ENCODE data around the gene C4orf50.

DNA sequence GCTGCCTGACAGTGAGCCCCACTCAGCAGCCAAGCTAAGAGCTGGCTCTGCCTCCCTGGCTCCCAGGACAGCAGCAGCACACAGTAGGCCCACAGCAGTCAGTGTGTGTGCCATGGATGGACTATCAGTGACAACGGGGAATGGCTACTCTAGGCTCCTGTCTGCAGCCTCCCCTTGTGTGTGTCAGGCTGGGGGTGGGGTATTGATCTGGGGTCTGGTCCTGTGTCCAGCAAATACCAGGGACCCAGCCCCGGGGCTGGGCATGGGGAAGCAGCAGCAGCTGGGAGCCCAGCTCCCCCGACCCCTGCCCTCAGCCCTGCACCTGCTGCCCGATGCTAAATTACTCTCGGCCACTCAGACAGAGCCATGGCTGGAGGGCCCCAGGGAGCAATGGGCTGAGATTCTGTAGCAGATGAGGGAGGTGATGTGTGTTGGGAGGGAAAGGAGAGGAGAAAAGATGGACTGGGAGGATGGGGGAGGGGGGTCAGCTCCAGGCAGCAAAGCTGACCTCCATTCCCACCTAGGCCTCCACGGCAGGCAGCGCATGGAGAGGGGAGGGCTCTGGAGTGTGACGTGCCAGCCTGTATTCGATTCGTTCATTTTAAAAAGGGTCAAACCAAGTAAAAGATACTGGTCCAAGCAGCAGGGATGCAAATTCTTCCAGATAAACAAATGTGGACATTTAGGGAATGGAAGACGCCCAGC is 64.0 kb downstream of the C4orf50 start:
- TF ChIP-seq EZH2 (IDR thresholded peaks at IDR 0.05; ENCODE audit: borderline replicate concordance, low read length) = no peak
- TF ChIP-seq, protein P1, sequence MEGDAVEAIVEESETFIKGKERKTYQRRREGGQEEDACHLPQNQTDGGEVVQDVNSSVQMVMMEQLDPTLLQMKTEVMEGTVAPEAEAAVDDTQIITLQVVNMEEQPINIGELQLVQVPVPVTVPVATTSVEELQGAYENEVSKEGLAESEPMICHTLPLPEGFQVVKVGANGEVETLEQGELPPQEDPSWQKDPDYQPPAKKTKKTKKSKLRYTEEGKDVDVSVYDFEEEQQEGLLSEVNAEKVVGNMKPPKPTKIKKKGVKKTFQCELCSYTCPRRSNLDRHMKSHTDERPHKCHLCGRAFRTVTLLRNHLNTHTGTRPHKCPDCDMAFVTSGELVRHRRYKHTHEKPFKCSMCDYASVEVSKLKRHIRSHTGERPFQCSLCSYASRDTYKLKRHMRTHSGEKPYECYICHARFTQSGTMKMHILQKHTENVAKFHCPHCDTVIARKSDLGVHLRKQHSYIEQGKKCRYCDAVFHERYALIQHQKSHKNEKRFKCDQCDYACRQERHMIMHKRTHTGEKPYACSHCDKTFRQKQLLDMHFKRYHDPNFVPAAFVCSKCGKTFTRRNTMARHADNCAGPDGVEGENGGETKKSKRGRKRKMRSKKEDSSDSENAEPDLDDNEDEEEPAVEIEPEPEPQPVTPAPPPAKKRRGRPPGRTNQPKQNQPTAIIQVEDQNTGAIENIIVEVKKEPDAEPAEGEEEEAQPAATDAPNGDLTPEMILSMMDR (IDR thresholded peaks at IDR 0.05; ENCODE audit: low read length) = no peak

Data from OCI-LY1 (cell line).